HG02852 (cell line): Measurements from ENCODE around the gene SLC6A7.
"Not testable (repeated sequence)": the region's sequence is repeated elsewhere in the genome, so short reads cannot be mapped to it uniquely, and the experiment has no call there.

ENCODE experiments used
- ATAC-seq: cut with Tn5 transposase; IDR thresholded peaks from one replicate; pipeline ENCODE4 v1.9.1; 2021; ENCODE audit warnings: mild to moderate bottlenecking, moderate library complexity; ENCODE audit not compliant: unreplicated experiment

Gene SLC6A7

GRCh38 chr5:150238646-150239045, 48.8 kb downstream of the SLC6A7 start:
- ATAC-seq, result no peak

GRCh38 chr5:150239099-150239793, 49.4 kb downstream of the SLC6A7 start:
- ATAC-seq, result no peak

GRCh38 chr5:150239794-150240122, 49.9 kb downstream of the SLC6A7 start:
- no peak for ATAC-seq

DNA sequence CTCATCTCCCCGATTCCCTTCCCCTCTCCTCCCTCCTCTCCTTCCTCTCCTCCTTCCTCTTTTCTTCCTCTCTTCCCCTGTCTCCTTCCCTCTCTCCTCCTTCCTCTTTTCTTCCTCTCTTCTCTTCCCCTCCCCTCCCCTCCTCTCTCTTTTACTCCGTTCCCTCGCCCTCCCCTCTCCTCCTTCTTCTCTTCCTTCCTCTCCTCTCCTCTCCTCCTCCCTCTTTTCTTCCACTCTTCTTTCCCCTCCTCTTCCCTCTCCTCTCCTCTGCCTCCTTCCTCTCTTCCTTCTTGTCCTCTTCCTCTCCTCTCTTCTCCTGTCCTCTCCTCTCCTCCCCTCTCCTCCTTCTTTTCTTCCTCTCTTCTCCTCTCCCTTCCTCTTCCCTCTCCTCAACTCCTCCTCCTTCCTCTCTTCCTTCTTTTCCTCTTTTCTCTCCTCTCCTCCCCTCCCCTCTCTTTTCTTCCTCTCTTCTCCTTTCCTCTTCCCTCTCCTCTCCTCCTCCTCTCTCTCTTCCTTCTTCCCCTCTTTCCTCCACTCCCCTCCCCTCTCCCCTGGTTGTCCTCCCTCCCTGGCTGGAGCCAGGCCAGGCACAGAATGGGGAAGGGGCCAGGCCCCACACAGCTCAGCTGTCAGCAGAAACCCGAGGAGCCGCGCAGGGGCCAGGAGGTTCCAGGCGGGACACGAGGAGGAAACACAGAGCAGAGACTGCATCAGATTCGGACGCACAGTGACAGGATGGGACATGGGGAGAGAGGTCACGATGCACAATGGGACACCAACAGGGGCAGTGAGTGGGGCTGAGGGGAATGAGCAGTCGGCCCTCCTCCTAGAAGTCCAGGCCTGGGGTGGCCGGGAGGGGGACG, 51.7 kb downstream of the SLC6A7 start:
- ATAC-seq, result no peak

DNA sequence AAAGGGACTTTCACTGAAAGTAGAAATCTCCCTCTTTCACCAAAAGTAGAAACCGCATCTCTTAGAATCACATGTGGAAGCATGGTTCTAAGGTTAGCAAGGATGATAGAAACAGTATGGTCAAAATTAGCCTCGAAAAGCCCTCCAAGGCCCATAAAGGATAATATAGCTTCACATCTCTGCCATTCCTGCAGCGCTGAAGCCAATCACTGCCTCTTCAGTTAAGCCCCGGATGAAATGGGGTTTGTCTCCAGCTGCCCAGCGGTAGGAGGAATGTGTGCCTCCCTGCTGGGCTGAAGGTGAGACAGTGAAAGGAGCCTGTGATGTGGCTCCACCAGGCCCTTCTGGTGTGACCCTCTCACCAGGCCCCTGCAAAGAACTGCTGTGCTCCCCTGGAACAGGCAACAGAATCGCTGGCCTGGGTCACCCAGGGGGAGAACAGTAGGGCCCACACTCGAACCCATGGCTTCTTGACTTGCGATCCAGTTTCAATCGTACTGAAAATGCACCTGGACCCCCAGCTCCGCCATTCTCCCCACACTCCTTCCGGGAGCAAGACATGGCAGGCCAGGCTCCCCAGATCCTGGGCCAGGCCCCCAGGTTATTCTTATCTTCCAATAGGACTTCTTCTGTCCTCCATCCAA, 52.5 kb downstream of the SLC6A7 start:
- no peak for ATAC-seq

GRCh38 chr5:150243590-150243989, 53.7 kb downstream of the SLC6A7 start:
- no peak for ATAC-seq

DNA sequence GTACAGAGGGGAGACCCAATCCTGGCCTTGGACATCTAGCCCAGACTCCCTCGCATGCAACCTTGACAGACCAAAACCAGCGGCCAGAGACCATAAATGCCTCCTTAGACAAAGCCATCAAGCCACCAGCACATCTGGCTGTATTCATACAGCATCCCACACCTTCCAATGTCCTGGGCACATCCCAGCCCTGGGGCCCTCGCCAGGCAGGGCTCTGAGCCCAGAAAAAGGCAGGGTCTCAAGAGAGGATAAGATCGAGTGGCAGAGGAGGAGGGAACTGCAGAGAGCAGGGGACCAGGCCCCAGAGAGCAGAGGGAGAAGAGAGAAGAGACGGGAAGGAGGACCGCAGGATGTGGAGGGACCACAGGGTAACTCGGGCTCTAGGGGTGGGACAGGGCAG, 54.3 kb downstream of the SLC6A7 start:
- ATAC-seq, result no peak

DNA sequence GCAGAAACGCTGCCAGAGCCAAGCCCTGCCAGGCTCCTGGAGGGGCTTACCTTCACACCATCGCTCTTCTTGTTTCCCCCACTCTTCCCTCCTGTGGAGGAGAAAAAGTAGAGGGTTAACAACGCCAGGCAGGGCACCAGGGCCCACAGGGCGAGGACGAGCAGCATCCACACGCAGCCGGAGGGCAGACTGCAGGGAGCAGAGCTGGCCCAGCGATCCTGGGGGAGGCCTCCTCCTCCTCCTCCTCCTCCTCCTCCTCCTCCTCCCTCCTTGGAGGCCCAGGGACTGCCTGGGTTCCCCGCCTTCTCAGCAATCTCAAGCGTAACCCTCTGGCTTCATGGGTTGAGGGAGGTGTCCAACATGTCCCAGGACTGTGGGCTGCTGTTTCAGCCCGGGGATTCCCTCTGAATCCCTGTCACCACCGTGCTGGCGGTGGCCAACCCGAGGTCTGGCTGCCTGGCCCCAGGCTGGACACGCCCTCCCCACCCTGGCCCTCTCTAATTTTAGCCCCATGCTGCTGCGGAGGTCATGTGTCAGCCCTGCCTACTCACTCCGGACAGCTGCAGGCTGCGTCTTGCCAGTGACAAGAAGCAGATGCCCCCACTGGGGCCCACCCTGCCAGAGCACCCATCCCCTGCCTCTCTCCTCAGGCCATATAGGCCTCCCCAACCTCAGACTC, 55.4 kb downstream of the SLC6A7 start:
- no peak for ATAC-seq

DNA sequence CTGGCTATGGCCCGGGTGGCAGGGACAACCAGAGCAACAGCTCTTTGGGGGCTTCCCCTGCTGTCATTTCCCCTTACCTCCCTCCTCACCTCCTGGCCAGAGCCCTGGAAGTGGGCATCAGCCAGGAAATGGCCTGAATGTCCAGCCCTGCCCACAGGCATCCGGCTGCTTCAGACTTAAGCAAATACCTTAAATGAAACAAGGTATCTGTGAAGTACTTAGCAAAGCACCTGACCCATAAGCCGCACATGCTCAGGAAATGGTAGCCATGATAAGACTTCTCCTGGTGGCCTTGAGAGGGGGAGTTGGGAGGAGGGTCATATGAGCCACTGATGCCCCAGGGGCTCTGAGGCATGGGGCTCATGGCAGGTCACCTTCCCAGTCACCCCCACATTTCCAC, 55.9 kb downstream of the SLC6A7 start:
- no peak for ATAC-seq

GRCh38 chr5:150246429-150246828, 56.6 kb downstream of the SLC6A7 start:
- ATAC-seq, result no peak

DNA sequence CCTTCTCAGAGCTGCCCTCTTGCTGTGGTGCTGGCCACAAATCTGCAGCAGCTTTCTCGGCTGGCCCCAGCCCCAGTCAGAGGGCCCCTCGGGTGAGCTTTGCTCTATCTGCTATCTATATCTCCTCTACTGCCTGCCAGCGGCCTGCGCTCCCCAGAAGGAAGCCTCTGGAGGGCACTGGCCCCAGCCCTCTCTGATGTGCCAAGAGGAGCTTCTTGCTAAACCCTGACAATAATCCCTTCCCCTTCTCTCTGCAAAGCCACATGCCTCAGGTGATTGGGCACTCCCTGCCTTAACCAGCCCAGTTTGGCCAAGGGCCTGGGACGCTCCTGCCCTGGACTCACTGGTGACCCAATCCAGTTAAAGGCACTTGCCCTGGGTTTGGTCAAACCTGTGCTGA, 57.0 kb downstream of the SLC6A7 start:
- ATAC-seq, result no peak

DNA sequence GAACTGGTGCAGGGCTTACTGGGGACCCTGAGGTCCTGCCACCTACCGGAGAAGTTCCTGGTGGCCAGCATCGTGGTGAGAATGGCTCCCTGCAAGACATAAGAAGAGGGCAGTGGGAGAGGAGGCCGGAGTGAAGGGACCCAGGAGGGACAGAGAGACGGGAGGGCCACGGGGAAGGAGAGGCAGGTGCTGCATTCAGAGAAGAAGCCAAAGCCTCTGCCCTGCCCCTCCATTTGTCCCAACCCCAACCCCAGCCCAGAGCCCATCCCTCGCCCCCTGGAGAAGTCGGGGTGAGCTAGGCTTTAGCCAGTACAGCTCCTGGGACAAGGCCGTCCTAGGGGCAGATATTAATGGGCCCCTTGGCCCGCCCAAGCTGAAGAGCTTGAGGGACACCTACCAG, 57.9 kb downstream of the SLC6A7 start:
- ATAC-seq, result no peak

DNA sequence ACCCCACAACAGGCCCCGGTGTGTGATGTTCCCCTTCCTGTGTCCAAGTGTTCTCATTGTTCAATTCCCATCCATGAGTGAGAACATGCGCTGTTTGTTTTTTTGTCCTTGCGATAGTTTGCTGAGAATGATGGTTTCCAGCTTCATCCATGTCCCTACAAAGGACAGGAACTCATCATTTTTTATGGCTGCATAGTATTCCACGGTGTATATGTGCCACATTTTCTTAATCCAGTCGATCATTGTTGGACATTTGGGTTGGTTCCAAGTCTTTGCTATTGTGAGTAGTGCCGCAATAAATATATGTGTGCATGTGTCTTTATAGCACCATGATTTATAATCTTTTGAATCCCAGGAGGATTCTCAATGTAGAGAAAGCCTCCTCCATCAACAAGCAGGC, 58.6 kb downstream of the SLC6A7 start:
- not testable (repeated sequence) for ATAC-seq

- no peak for ATAC-seq
These were observed 59.1 kb downstream of the SLC6A7 start for GRCh38 chr5:150248946-150249345.

- ATAC-seq, result no peak
These were observed 59.9 kb downstream of the SLC6A7 start for GRCh38 chr5:150249744-150250143.

- no peak for ATAC-seq
These were observed 61.6 kb downstream of the SLC6A7 start for GRCh38 chr5:150251504-150251903.

- ATAC-seq, result no peak
These were observed 62.6 kb downstream of the SLC6A7 start for GRCh38 chr5:150252489-150252888.

GRCh38 chr5:150253416-150254208, 63.8 kb downstream of the SLC6A7 start:
- no peak for ATAC-seq

- ATAC-seq, result no peak
These were observed 64.5 kb downstream of the SLC6A7 start for GRCh38 chr5:150254363-150254762.

- ATAC-seq, result no peak
These were observed 64.9 kb downstream of the SLC6A7 start for GRCh38 chr5:150254774-150255173.
